Nephron progenitor cell (in vitro differentiated cells): ENCODE data around the gene TEX35.

ENCODE experiments used
- DNase-seq: peaks from one replicate; pipeline ENCODE4 v3.0.0; 2021
- H3K27ac Mint-ChIP-seq: 2 replicates; pipeline ENCODE4 v1.8.0; 2021; ENCODE audit warnings: mild to moderate bottlenecking, moderate library complexity, mixed read lengths
- H3K27me3 Mint-ChIP-seq: 2 replicates; pipeline ENCODE4 v1.8.0; 2021; ENCODE audit warnings: mild to moderate bottlenecking, low read depth, mixed read lengths; ENCODE audit not compliant: poor library complexity
- H3K36me3 Mint-ChIP-seq: 2 replicates; pipeline ENCODE4 v1.8.0; 2021; ENCODE audit warnings: low read depth, mixed read lengths
- H3K4me1 Mint-ChIP-seq: 2 replicates; pipeline ENCODE4 v1.8.0; 2021; ENCODE audit warnings: mixed read lengths
- H3K4me3 Mint-ChIP-seq: 2 replicates; pipeline ENCODE4 v1.8.0; 2021; ENCODE audit warnings: mild to moderate bottlenecking, moderate library complexity, mixed read lengths
- H3K9me3 Mint-ChIP-seq: 2 replicates; pipeline ENCODE4 v1.8.0; 2021; ENCODE audit warnings: mild to moderate bottlenecking, moderate library complexity, mixed read lengths
- TF ChIP-seq, protein P1 (sequence below): fragments of 200-600 bp; sonication (generic); IDR thresholded peaks from 2 replicates; pipeline ENCODE4 v1.5.0; 2021; ENCODE audit warnings: antibody characterized with exemption

TEX35 gene

GRCh38 chr1:178486100-178487069 lies 26.5 kb upstream of the TEX35 start:
- Mint-ChIP-seq H3K27ac (no peak overlapping the region), H3K4me3 (no peak overlapping the region), H3K36me3 (no peaks in the 10 kb centered on the region), H3K4me1 (no peaks in the 10 kb centered on the region), H3K9me3 (no peaks in the 10 kb centered on the region), H3K27me3 (peaks cover 7% of the 10 kb centered on the region)
- TF ChIP-seq, protein P1, sequence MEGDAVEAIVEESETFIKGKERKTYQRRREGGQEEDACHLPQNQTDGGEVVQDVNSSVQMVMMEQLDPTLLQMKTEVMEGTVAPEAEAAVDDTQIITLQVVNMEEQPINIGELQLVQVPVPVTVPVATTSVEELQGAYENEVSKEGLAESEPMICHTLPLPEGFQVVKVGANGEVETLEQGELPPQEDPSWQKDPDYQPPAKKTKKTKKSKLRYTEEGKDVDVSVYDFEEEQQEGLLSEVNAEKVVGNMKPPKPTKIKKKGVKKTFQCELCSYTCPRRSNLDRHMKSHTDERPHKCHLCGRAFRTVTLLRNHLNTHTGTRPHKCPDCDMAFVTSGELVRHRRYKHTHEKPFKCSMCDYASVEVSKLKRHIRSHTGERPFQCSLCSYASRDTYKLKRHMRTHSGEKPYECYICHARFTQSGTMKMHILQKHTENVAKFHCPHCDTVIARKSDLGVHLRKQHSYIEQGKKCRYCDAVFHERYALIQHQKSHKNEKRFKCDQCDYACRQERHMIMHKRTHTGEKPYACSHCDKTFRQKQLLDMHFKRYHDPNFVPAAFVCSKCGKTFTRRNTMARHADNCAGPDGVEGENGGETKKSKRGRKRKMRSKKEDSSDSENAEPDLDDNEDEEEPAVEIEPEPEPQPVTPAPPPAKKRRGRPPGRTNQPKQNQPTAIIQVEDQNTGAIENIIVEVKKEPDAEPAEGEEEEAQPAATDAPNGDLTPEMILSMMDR = no peak
- no peak for DNase-seq

DNA sequence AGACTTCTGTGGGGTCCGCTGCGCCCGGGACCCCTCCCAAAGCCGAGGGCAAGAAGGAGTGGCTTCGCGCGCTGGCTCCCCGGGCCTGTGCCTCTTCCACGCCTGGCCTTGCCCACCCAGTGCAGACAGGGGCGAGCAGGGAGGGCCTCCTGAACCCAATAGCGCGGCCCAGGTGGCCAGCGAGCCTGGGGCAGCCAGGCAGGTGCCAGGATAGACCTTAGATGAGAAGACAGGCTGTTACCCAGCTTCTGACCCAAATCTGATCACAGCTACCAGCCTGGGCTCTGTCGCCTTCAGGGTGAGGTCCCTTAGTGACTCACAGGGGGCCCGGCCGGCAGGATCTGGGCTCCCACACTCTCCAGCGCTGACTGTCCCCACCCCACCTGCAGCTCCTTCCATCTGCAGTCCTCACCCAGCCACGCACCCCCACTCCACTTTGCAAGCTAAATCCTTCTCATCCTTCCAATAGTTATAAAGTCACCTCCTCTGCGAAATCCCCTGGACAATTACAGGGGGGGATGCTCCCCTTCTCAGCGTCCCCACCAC lies 25.8 kb upstream of the TEX35 start:
- no peak overlapping the region for H3K27ac Mint-ChIP-seq
- no peaks in the 10 kb centered on the region for H3K4me1 Mint-ChIP-seq
- H3K9me3 Mint-ChIP-seq = no peaks in the 10 kb centered on the region
- H3K4me3 Mint-ChIP-seq = no peak overlapping the region
- TF ChIP-seq, protein P1 = no peak
- H3K36me3 Mint-ChIP-seq = no peaks in the 10 kb centered on the region
- peaks cover 7% of the 10 kb centered on the region for H3K27me3 Mint-ChIP-seq
- no peak for DNase-seq

GRCh38 chr1:178488393-178488792 lies 24.5 kb upstream of the TEX35 start:
- H3K27ac Mint-ChIP-seq = no peak overlapping the region
- no peaks in the 10 kb centered on the region for H3K36me3 Mint-ChIP-seq
- no peak overlapping the region for H3K4me3 Mint-ChIP-seq
- no peaks in the 10 kb centered on the region for H3K4me1 Mint-ChIP-seq
- H3K27me3 Mint-ChIP-seq = peaks cover 6% of the 10 kb centered on the region
- H3K9me3 Mint-ChIP-seq = no peaks in the 10 kb centered on the region
- no peak for DNase-seq
- TF ChIP-seq, protein P1 = no peak

GRCh38 chr1:178489399-178489798 lies 23.5 kb upstream of the TEX35 start:
- Mint-ChIP-seq H3K36me3 (no peaks in the 10 kb centered on the region), H3K4me3 (no peak overlapping the region), H3K9me3 (no peaks in the 10 kb centered on the region), H3K27me3 (peaks cover 3% of the 10 kb centered on the region), H3K27ac (no peak overlapping the region), H3K4me1 (no peaks in the 10 kb centered on the region)
- DNase-seq = no peak
- TF ChIP-seq, protein P1 = no peak

- no peak overlapping the region for H3K4me3 Mint-ChIP-seq
- DNase-seq = no peak
- TF ChIP-seq, protein P1 = no peak
- no peaks in the 10 kb centered on the region for H3K4me1 Mint-ChIP-seq
- H3K27ac Mint-ChIP-seq = no peak overlapping the region
- peaks cover 5% of the 10 kb centered on the region for H3K27me3 Mint-ChIP-seq
- no peaks in the 10 kb centered on the region for H3K36me3 Mint-ChIP-seq
- H3K9me3 Mint-ChIP-seq = no peaks in the 10 kb centered on the region
Measured at GRCh38 chr1:178490136-178490535, 22.8 kb upstream of the TEX35 start.
